HG02763 (cell line): ENCODE measurements around the gene CEP152.

Source experiments
- ATAC-seq: cut with Tn5 transposase; IDR thresholded peaks from one replicate; pipeline ENCODE4 v1.9.1; 2021; ENCODE audit warnings: mild to moderate bottlenecking, moderate library complexity; ENCODE audit not compliant: unreplicated experiment

CEP152 gene

GRCh38 chr15:48774484-48774883 is 36.4 kb downstream of the CEP152 start:
- ATAC-seq: no peak

GRCh38 chr15:48766196-48766595 is 44.7 kb downstream of the CEP152 start:
- no peak for ATAC-seq

- ATAC-seq: no peak
Observed at GRCh38 chr15:48765022-48765421, 45.8 kb downstream of the CEP152 start.

- ATAC-seq: no peak
Observed at GRCh38 chr15:48761393-48762158, 49.3 kb downstream of the CEP152 start.

GRCh38 chr15:48759921-48760320 is 50.9 kb downstream of the CEP152 start:
- no peak for ATAC-seq

- ATAC-seq: no peak
Observed at GRCh38 chr15:48757661-48758060, 53.2 kb downstream of the CEP152 start.

- no peak for ATAC-seq
Observed at GRCh38 chr15:48754011-48754410, 56.9 kb downstream of the CEP152 start.

GRCh38 chr15:48751595-48751994 is 59.3 kb downstream of the CEP152 start:
- no peak for ATAC-seq

- no peak for ATAC-seq
Observed at GRCh38 chr15:48748535-48748934, 62.3 kb downstream of the CEP152 start.

GRCh38 chr15:48733615-48734014 is 77.3 kb downstream of the CEP152 start:
- no peak for ATAC-seq

GRCh38 chr15:48730506-48730905 is 80.4 kb downstream of the CEP152 start:
- ATAC-seq: no peak

GRCh38 chr15:48723969-48724368 is 86.9 kb downstream of the CEP152 start:
- ATAC-seq: no peak

GRCh38 chr15:48722764-48723661 is 87.9 kb downstream of the CEP152 start:
- ATAC-seq: no peak

- no peak for ATAC-seq
Observed at GRCh38 chr15:48721061-48721810, 89.6 kb downstream of the CEP152 start.

- ATAC-seq: no peak
Observed at GRCh38 chr15:48720646-48721045, 90.2 kb downstream of the CEP152 start.

- ATAC-seq: no peak
Observed at GRCh38 chr15:48719668-48720067, 91.2 kb downstream of the CEP152 start.

- no peak for ATAC-seq
Observed at GRCh38 chr15:48718646-48719045, 92.2 kb downstream of the CEP152 start.

GRCh38 chr15:48717458-48717857 is 93.4 kb downstream of the CEP152 start:
- no peak for ATAC-seq

GRCh38 chr15:48712546-48712945 is 98.3 kb downstream of the CEP152 start:
- no peak for ATAC-seq

- no peak for ATAC-seq
Observed at GRCh38 chr15:48710952-48711495, 99.8 kb downstream of the CEP152 start.

- no peak for ATAC-seq
Observed at GRCh38 chr15:48708641-48709040, 102.2 kb downstream of the CEP152 start.
